AG08396 (cell line): Measurements from ENCODE around the gene RIPOR2.

Experiments
- DNase-seq: peaks from one replicate; pipeline ENCODE4 v3.0.0; 2012; ENCODE audit warnings: low spot score, mixed read lengths

Gene RIPOR2

DNA sequence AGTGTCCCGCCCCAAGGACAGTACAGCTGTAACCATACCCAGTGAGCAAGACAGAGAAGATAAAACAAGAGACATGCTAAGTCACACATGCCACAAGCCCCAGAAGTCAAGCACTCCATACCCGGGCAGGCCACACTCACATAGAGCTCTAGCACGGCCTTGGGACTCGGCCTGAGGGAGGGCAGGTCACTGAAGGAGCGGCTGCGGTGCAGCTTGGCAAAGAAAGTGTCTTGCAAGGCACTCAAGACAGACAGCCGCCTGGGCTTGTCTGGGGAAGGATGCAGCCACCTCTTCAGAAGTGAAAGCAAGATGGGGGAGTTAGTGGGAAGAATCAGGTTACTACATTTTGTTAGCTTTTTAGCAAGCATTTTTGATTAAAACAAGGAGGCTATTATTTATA lies 88.4 kb downstream of the RIPOR2 start:
- no peak for DNase-seq

DNA sequence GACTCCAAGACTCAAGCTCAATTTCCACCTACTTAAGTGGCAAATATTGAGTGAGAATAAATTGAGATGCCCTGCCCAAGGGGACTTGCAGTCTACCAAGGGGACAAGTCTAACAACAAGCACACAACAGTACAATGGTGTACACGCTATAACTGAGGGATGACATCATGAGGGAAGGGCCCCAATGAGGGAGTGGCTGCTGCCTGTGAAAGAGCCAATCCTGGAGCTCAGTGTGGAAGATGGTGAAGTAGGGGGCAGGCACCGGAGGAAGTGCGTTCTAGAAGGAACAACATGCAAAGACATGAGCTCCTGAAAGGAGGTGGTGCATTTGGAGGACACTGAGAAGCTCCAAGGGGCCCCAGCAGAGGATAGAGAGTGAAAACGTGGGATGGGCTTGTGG lies 90.2 kb downstream of the RIPOR2 start:
- DNase-seq: no peak

DNA sequence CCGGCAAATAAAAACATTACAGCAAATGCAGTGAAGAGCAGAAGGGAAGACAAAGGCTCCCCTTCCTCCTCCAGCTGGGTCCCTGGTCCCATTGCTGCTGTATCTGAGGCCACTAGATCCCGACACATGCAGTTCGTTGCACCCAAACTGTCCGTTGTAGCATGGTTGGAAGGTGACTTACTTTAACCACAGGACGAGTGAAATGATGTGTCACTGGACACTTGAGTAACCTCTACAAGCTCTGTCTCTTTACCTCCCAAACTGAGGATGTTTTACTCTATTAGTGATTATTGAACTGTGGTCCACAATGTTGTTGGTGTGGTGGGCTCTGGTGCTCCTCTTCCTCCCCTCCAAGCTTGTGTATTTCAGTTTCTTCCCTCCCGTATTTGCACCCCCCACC lies 90.9 kb downstream of the RIPOR2 start:
- no peak for DNase-seq

DNA sequence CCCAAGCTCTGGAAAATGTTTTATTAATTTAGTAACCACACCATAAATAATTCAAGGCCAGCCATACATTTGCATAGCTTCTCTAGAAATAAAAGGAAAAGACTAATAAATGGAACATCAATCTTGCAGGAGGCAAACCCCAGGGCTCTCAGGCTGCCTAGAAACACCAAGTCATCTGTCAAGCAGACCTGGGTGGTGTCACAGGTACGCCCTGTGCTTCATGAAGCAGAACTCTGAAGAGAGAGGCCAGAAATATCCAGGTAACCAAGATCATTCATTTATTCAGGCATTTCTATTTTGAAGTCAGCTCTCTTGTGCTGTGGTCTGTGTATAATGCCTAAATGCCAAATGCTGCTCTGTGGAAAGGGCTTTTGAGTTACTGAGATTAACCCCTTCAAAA lies 91.7 kb downstream of the RIPOR2 start:
- no peak for DNase-seq

DNA sequence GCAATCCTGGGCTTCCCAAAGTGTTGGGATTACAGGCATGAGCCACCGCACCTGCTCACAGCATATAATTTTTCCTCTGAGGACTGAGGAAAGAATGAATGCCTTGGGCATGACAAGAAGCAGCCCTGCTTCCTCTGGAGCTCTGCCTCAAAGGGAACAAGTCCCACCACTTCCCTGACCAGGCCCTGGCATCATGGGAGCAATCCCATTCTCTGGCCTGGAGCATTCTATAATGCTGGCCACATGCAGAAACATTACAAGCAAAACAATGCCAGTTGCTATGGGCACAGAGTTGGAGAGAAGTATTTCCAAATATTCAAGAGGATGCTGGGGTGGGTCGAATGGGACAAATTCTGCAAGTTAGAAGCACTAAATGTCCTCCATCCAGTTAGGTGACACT lies 95.6 kb downstream of the RIPOR2 start:
- no peak for DNase-seq

DNA sequence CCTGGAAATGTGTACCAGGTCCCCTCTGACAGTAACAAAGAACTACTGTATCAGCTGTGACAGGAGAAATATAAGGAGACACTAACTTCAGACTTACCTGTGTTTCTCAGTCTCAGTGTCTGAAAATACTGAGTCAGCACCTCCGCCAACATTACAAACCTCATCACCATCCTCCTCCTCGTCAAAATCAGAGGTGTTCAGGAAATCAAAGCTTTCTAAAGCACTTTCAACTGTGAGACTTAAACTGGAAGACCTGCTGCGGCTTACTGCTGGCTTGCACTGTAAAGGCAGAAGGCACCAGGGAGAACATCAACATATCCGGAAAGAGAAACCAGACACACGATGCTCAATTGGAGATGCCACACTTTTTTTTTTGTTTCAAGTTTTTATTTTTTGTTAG lies 96.8 kb downstream of the RIPOR2 start:
- DNase-seq: no peak

DNA sequence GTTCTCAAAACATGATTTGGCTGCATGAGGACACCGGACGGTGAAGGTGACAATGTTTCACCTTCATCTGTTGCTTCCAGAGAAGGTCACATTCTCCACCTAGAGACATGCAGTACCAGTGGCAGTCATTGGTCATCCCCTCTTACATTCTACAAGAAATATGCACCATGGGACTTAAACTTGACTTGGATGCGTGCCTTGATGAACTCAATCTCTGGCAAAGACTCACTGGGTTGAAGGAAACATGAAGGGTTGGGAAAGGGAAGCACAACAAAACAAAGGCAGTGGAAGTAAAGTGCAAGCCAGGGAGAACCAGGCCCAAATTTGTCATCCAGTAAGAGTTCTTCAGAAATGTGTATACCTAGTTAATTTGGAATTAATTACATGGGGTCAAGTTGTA lies 97.7 kb downstream of the RIPOR2 start:
- no peak for DNase-seq

DNA sequence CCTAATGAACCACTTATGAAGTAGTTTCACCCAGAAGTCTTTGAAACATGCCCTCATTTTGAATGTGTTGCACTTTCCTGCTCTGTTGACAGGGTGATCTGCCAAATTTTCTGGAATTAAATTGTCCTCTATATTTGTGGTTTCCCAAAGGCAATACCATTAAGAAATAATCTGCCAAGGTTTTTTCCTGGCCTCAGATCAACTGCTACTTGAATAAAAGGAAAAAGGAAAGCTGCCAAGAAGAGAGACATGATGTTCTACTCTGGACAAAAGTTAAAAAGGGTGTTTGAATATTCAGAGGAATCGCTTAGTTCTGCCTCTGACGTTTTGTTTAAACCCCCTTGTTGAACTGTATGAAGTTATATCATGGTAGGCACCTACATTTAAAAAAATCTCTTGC lies 99.7 kb downstream of the RIPOR2 start:
- DNase-seq: no peak

DNA sequence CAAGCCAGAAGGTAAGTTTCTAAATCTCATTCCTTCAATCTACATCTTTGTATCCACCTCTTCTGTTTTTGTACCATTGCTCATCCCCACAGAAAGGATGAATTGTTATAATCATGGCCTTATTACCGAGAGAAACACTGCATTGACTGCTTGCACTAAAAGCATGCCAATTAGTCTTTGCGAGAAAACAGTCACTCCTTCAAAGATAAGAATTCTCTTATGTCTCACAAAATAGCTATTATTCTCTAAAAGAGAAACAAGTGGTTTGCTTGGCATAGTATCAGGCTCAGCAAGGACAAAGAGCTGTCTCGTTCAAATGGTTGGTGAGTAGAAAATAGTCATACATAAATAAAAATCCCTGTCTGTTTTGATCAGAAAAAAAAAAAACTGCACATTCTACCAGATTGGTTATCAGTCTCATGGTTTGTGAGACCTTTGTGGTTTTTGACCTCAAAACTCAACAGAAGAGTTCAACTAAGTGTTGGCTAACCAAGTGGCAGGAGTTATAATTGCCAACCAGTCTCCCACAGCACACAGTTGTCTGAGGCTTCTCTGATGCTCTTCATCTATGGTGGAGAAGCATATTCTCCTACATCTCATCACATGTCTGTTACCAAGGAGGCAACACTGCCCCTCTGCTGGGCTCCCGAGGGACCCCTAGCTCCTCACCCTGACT lies 101.9 kb downstream of the RIPOR2 start:
- DNase-seq: no peak

DNA sequence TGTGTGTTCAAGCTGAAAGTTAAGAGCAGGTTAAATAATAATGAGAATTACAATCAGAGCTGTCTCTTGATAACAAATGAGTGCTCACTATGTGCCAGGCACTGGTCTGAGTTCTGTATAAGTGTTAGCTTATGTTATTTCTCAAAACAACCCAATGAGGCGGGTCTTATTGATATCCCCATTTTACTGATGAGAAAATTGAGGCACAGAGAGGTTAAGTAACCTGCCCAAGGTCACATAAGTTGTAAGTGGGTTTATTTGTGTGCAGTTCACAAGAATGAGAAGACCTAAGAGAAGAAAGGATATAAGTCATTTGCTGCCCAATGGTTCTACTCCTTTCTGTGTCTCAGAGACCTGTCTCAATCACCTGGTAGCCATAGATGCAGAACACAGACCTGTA lies 103.0 kb downstream of the RIPOR2 start:
- DNase-seq: no peak

DNA sequence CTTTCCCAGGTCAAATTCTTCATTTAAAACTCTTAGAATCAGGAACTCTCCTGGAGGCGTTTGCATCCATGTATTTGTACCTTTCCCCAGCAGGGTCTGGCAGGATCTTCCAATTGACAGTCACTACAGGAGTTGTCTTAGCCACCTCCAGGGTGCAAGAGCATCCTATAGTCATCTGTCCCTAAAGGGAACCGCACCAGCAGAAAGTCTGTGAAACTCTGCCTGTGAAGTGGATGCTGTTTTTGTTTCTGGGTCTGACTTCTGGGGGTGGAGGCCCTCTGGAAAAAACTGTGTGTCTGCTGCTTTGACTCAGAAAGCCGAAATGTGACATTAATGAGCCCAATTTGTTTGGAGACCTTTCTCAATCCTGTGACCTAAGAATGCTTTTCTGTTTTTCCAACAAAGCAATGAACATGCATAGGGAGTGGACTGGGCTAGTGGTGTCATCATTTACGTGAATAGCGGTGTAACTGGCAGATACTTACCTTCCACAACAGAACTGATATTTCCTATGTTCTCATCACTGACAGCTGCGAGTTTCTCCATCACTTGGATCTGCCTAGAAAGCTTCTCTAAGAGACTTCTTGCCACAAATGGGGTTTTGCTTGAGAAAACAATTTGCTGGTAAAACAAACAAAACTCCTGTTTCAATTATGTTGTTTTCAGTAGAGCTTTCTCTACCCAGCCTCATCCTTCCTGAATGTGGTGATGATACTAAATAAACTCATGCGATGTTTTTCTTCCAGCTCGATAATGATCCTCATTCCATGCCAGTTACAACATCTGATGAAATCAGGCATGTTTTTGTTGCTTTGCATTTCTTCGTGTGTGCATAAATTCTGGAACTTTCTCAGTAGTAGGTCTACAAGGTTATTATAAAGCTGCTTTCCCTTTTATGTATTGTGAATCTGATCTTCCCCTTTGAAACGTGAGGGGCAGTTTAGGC lies 103.7 kb downstream of the RIPOR2 start:
- DNase-seq: no peak

DNA sequence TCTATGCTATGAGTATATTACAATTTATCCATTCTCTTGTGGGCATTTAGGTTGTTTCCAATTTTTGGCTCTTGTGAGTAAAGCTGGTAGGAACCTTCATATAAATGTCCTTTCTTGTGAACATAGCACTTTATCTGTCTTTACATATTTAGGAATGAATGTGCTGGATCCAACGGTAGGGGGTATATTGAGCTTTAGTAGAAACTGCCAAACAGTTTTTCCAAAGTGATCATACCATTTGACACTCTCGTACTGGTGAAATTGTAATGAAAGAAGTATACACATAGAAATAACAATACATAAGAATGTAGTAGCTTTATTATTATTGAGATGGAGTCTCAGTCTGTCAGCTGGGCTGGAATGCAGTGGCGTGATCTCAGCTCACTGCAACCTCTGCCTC lies 106.1 kb downstream of the RIPOR2 start:
- DNase-seq: no peak

DNA sequence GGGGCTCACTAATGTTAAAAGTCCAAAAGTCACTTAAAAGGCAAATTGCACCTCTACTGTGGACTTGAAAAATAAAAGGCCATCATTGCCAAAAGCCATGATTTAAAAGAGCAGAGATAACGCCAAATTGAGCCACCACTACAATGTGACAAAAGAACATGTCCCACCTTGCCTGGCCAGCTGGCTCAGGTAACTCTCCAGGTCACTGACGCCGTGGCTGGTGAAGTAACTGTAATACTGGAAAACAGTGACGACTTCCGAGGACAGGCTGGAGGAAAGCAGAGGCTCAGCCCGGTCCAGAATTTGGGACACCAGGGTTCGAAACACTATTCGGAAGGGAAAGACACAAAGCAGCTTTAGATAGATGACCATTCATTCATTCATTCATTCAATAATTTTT lies 107.8 kb downstream of the RIPOR2 start:
- DNase-seq: no peak

DNA sequence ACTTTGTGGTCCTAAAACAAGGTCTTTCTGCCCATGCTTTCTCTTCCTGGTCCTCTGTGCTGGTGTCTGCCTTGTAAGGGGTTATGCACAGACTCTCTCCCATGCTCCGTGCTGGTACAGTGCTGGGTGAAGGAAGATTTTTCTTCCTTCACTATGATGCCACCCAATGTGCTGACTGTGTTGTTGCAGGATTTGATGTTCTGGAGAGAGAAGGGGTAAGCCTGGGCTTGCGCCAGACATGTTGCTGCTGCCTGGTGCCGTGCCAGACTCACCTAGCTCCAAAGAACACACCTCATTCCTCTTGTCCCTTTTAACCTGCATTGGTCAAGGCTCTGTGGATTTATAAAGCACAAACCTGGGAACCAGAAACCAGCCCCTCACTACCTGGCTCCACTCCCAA lies 108.6 kb downstream of the RIPOR2 start:
- DNase-seq: no peak

DNA sequence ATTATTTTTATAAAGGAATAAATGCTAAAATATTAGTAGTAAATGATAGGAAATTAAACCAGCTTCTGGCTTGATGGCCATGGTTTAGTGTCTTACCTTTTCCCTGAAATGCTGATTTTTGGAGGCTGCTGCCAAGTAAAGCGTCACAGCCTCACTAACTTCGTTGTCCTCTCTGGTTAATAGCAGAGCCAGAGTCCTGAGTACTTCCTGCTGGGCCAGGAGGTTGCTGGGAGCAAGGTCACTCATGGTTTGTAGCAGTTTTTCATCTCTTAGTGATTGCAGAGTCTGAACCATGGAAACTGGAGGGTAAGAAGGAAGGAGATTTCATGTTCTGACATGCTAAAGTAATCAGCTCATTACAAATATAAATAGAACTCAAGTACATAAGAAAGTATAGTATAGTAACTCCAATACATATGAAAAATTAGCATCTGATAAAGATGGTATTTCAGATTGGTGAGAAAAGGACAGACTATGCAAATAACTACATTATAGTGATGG lies 110.6 kb downstream of the RIPOR2 start:
- DNase-seq: no peak

DNA sequence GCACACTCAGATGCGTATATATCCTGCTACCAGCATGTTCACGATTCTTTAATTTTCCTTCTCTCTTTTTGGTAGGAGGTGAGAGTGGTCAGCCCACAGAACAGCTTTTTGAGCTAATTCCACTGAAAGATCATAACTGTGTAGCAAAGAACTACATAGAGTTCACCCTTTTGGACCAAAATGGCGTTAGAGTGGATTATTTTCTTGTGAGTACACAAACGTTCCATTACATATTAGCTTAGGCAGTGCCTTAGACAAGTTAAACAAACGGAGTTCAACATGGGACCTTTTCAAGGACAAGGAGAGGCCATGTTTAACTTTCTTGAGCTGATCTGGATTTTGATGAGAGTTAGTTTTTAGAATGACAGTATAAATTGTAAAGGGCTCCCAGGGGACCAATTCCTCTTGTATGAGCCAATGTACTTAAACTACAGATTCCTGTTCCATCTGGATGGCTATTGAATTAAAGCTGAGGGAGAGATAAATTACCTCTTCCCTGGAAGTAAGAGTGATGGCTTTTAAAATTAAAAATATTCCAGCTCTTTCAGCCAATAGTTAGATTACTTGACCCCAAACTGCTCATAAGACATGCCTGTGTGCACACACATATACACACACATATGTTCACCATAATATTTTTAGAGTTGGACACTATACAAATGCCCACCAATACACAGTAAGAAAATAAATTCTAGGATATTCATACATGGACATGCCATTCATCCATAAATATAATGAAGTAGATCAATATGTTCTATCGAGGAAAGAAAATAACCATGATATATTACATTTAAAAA lies 111.4 kb downstream of the RIPOR2 start:
- no peak for DNase-seq

DNA sequence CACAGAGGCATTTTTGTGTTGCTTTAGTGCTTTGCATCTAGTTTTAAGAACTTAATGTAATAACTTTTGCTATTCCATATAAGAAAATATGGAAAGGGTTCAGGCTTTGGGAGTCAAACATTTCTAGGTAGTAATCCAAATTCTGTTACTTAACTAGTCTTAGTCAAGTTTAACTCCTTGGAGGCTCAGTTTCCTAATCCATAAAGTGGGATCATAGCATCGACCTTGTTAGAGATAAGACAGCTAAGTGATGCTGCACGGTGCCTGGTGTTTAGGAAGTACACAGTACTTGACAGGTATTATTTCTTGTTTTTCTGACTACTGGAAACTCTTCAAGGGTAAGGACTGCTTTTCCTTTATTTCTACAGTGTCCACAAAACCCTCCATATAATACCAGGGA lies 112.6 kb downstream of the RIPOR2 start:
- DNase-seq: no peak

DNA sequence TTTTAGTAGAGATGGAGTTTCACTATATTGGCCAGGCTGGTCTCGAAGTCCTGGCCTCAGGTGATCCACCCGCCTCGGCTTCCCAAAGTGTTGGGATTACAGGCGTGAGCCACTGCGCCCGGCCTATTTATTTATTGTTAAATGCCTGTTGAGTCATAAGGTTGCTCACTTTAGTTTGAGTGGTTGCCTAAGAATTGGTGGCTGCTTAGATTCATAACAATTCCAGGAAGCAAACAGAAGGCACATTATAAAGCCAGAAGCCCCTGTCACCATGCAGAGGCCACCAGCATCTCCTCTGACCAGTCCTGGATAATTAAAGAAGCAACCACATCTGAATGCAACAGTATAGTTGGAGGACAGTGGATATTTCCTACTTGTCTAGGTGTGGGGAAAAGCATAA lies 113.1 kb downstream of the RIPOR2 start:
- DNase-seq: no peak

DNA sequence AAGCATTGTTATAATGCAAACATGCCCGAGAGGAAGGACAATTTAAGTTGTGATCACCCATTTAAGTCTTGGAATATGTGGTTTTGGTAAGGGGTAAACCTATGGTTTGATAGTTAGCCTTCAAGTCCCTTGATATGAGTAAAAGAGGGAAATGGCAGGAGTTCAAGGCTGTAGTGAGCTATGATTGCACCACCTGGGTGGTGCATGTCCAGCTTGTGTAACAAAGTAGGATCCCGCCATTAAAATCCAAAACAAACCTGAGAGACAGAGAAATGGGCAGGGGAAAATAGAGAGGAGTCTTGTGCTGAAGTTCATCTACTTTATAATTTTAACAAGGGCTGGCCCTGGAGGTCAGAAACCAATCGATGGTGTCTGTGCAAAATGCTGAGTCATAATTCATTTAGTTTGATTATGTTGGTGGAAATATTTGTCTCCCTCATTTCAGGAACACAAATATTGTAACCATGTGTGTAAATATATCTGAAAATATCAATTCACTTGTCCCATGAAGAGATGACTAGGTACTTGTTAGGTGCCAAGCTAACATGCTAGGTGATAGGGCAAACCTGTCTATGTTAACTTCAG lies 113.8 kb downstream of the RIPOR2 start:
- DNase-seq: no peak

DNA sequence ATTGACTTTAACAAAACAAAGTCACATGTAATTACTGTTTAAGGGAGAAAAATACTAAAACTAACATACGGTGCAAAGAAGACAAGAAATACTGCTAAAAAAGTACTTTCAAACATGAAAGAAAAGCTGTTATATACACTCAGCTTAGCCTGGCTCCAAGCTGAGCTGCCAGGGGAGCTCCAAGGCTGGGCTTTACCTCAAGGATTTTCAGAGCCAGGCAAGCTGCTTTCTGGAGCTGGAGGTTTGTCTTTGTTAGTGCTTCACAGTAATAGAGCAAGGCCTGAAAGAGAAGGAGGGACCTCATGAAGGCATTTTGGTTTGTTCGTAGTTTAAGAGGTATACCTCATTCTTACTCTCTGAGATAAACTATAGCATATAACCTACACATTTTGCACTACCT lies 117.4 kb downstream of the RIPOR2 start:
- no peak for DNase-seq

DNA sequence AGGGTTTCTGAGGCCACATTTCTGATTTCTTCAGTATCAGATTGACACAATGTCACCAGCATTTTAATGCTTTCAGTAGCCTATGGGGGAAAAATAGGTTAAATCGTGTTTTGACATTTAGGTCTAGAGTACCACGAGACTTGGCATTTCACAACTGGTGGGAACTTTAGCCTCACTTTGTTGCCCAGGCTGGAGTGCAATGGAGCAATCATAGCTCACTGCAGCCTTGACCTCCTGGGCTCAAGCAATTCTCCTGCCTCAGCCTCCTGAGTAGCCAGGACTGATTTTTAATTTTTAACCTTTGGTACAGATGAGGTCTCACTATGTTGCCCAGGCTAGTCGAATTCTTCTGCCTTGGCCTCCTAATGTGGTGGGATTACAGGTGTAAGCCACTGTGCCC lies 126.0 kb downstream of the RIPOR2 start:
- no peak for DNase-seq

DNA sequence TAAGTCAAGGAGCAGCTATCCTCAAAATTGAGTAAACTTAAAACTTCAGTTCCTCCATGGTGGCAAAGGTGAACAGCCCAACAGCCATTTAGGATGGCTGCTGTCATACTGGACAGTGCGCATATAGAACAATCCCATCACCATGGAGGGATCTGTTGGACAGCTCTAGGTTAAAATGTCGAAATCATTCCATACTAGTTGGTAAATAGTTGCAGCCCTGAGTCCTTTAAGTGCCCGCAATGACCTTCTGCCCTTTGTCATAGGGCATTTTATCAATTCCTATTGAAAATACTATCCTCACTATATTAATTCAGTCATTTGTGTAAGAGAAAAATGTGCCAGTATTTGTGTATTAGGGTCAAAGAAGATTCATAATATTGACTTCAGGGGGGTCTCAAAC lies 128.2 kb downstream of the RIPOR2 start:
- DNase-seq: no peak
